BJ (cell line): ENCODE results near the gene ANTXR2. TPM values are rescaled to one million over a fixed set of nuclear protein-coding genes. Genes with fewer than 3 reads are reported as not detected.
A peak's percentile ranks its signal among the peaks of the same experiment; 100 is the strongest.

Source experiments
- CTCF ChIA-PET: fragments of 350-600 bp; formaldehyde crosslinking; extraction: SDS; loops from one replicate; lab custom pipeline; 2021; ENCODE audit warnings: antibody characterized with exemption, inconsistent platforms; lab: Yijun Ruan, JAX
- POLR2A ChIA-PET: fragments of 300-600 bp; sonication (Branson Sonifier 250); formaldehyde crosslinking; extraction: SDS; loops from one replicate; lab custom pipeline; 2021; ENCODE audit warnings: antibody characterized with exemption; lab: Charles Lee
- DNase-seq: peaks from one replicate; pipeline ENCODE4 v3.0.0-alpha.2; 2011; ENCODE audit warnings: low read depth
- H3K27me3 ChIP-seq: 2 replicates; pipeline ENCODE4 v1.6.0; 2011; ENCODE audit warnings: low read length; ENCODE audit not compliant: control insufficient read depth, insufficient read depth
- H3K36me3 ChIP-seq: 2 replicates; pipeline ENCODE4 v1.5.1; 2011; ENCODE audit warnings: low read length; ENCODE audit not compliant: control insufficient read depth, insufficient read depth
- H3K4me3 ChIP-seq: 2 replicates; pipeline ENCODE4 v1.5.1; 2011; ENCODE audit warnings: low read depth, mild to moderate bottlenecking, control low read depth, low read length
- polyA plus RNA-seq: library from polyadenylated mRNA; depleted of rRNA; stranded (reverse); fragments of >200 nt; gene quantifications from 2 replicates; pipeline ENCODE4 v1.2.3, GENCODE V29; 2011
- TF ChIP-seq, protein P1 (sequence below): IDR thresholded peaks from 2 replicates; pipeline ENCODE4 v1.5.1; 2011; ENCODE audit warnings: low read depth, mild to moderate bottlenecking, control low read depth, inconsistent platforms, low read length, moderate library complexity; ENCODE audit not compliant: insufficient read depth

Gene ANTXR2
- polyA plus RNA-seq, 1 experiment: 18.9 TPM

- peak overlapping the region; percentile 90 for H3K4me3 ChIP-seq
- H3K27me3 ChIP-seq: no peaks in the 10 kb centered on the region
- TF ChIP-seq, protein P1, sequence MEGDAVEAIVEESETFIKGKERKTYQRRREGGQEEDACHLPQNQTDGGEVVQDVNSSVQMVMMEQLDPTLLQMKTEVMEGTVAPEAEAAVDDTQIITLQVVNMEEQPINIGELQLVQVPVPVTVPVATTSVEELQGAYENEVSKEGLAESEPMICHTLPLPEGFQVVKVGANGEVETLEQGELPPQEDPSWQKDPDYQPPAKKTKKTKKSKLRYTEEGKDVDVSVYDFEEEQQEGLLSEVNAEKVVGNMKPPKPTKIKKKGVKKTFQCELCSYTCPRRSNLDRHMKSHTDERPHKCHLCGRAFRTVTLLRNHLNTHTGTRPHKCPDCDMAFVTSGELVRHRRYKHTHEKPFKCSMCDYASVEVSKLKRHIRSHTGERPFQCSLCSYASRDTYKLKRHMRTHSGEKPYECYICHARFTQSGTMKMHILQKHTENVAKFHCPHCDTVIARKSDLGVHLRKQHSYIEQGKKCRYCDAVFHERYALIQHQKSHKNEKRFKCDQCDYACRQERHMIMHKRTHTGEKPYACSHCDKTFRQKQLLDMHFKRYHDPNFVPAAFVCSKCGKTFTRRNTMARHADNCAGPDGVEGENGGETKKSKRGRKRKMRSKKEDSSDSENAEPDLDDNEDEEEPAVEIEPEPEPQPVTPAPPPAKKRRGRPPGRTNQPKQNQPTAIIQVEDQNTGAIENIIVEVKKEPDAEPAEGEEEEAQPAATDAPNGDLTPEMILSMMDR: no peak
- DNase-seq: peak; percentile 18
- H3K36me3 ChIP-seq: peaks cover 2% of the 10 kb centered on the region
- ChIA-PET CTCF (interaction anchor here (0.8 to 2.1 kb wide), 2 partner anchors 21 to 114 kb away, joined by 3 to 9 read pairs; no protein-coding TSS in a partner anchor), POLR2A (no interaction called here)
Observed at GRCh38 chr4:80070880-80071603, 2.0 kb downstream of the ANTXR2 start.

DNA sequence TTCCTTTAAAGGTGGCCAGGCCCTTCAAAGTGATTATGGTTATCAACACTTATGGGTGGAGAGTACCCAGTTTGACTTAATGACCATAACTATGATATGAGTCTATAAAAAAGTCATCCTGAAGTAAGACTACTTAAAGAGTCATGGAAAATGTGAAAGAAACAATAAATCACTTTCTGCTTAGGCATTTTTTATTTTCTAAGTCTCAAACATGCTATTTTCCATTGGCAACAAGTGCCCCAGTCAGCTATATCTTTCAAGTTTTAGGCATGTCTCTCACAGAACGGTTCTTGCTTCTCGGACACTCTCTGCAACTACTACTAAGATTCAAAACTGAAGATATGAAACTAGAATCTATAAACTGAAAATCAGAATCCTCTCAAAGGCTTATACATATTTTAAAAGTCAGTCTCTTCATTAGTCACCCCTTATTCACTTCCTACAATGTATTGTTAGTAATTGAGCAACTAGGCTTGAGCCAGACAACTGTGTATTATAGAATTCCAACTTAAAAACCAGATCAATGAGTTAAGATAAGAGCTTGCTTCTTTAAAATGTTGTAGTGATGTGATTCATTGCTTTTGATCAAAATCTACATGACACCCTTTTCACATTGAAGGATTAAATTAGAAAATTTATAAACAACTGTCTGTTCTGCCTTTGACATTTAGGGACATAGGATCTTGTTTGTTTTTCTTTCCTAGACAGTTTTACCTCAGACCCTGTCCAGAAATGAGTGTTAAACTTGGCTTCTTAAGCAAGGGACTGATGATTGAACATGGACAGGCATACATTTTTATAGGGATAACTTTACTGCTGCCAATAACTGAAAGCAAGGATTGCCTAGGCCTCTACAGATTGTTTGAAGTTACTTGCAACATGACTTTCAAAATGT, 2.9 kb downstream of the ANTXR2 start:
- ChIA-PET CTCF (no interaction called here), POLR2A (no interaction called here)
- no peak for DNase-seq
- H3K36me3 ChIP-seq: peaks cover 2% of the 10 kb centered on the region
- H3K27me3 ChIP-seq: no peaks in the 10 kb centered on the region
- peak overlapping the region; percentile 90 for H3K4me3 ChIP-seq
- TF ChIP-seq, protein P1: no peak

- no peaks in the 10 kb centered on the region for H3K27me3 ChIP-seq
- H3K36me3 ChIP-seq: peaks cover 4% of the 10 kb centered on the region
- CTCF ChIA-PET: no interaction called here
- no peak overlapping the region for H3K4me3 ChIP-seq
- DNase-seq: no peak
- TF ChIP-seq, protein P1: no peak
- POLR2A ChIA-PET: no interaction called here
Observed at GRCh38 chr4:80069108-80069836, 3.8 kb downstream of the ANTXR2 start.

DNA sequence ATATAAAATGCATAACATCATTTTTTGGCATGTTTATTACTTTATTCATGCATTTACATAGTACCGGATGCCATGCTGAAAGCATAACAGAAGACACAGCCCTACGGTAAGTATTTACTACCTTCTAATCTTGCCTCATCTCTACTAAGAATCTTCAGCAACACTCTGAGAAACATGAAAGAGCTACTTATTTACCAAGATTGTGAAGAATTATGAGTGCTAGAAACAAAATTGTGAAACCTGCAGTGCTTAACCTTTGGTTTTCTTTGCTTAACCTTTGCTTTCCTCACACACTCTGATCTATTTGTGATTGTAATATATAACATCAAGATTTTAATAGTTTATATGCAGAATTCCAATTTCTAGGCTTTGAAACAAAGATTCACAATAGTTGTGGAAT, 7.4 kb downstream of the ANTXR2 start:
- peaks cover 6% of the 10 kb centered on the region for H3K36me3 ChIP-seq
- TF ChIP-seq, protein P1: no peak
- ChIA-PET CTCF (interaction anchor here (0.6 kb wide), 1 partner anchor 53 kb away, joined by 3 read pairs; no protein-coding TSS in a partner anchor), POLR2A (no interaction called here)
- no peak for DNase-seq
- H3K27me3 ChIP-seq: no peaks in the 10 kb centered on the region
- no peak overlapping the region for H3K4me3 ChIP-seq

GRCh38 chr4:80062527-80062926, 10.5 kb downstream of the ANTXR2 start:
- no peak overlapping the region for H3K4me3 ChIP-seq
- no peak for DNase-seq
- peaks cover 9% of the 10 kb centered on the region for H3K36me3 ChIP-seq
- no peaks in the 10 kb centered on the region for H3K27me3 ChIP-seq
- TF ChIP-seq, protein P1: no peak
- ChIA-PET POLR2A (no interaction called here), CTCF (interaction anchor here (0.7 kb wide), 1 partner anchor 187 kb away, joined by 4 read pairs; no protein-coding TSS in a partner anchor)
